HG02938 (cell line): ENCODE results near the gene TRAPPC10.

Source experiments
- ATAC-seq: cut with Tn5 transposase; IDR thresholded peaks from one replicate; pipeline ENCODE4 v1.9.1; 2021; ENCODE audit warnings: mild to moderate bottlenecking, moderate library complexity; ENCODE audit not compliant: unreplicated experiment

Gene TRAPPC10

GRCh38 chr21:43981151-43981870 is 30.8 kb upstream of the TRAPPC10 start:
- no peak for ATAC-seq

DNA sequence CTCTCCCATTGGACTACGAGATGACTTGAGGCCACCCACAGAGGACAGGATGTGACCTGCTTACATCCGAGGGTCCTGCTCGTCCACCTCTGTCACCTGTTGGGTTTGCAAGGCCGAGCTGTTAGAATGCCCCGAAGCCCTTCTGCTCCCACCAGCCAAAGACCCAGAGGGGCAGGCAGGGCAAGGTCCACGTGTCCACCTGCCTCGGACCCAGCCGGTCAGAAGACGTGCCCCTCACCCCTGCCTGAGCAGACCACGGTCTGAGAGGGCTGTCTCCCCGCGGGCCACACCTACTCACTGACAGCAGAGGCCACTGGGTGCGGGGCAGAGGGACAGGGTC is 30.3 kb upstream of the TRAPPC10 start:
- no peak for ATAC-seq

- no peak for ATAC-seq
These were observed 29.5 kb upstream of the TRAPPC10 start for GRCh38 chr21:43982489-43983078.

GRCh38 chr21:43983390-43983789 is 28.7 kb upstream of the TRAPPC10 start:
- no peak for ATAC-seq

GRCh38 chr21:43983860-43984420 is 28.2 kb upstream of the TRAPPC10 start:
- no peak for ATAC-seq

DNA sequence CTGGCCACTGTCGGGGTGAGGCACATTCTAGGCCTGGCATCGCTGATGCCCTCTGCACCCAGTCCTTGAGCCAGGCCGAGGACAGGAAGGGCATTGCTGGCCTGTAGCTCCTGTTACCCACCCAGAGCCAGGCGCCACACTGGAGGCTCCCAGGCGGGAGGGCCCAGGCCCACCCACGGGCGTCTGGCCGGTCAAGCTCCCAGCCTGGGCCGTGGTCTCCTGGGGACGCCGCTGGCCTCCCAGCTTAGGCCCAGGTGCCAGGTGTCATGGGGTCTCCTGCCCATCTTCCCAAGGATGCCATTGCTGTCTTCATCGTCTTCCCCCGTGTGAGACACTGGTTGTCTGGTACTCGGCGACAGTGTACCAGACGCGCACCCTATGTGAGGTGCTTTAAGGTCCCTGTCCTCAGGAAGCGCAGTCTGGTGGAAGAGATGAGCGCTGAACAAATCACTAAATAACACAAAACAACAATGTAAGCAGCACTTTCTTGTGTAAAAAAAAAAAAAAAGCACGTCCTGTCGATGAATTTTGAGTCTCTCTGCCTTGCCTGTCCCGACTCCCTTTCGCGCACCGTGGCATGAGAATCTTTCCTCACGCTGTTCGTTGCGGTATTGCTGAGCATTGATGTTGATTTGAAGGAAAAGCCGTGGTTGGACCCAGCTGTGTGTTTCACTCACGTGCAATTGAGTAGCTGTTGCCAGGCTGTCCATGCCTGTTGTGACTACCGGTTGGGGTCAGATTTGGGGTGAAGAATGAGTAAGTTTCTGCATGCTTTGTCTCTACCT is 27.0 kb upstream of the TRAPPC10 start:
- ATAC-seq: no peak

DNA sequence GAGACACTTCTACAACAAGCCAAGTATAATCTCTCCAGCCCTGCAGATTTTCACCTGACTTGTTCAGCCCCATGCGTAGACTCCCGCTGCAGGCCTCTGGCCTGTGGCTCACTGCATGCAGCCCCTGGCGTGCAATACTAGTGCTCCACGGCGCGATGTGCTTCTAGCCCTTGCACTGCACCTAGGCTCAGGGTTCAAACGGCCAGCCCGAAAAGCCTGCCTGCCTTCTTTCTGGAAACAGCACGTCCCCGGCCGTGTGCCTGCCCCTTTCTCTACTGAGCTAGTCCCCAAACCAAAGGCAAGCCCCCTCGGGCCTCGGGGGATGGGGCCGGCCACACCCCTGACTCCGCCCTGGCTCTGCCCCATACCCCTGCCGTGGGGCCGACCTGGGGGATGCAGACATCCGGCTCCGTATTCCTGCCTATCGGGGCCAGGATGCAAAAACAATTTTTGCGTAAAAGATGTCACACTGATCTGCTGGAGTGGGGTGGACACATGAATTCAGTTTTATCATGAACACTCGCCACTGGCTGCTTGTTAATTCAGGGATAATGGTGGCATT is 26.3 kb upstream of the TRAPPC10 start:
- no peak for ATAC-seq

- ATAC-seq: no peak
These were observed 25.3 kb upstream of the TRAPPC10 start for GRCh38 chr21:43986544-43987451.

GRCh38 chr21:43987509-43987908 is 24.6 kb upstream of the TRAPPC10 start:
- ATAC-seq: no peak

- ATAC-seq: no peak
These were observed 24.1 kb upstream of the TRAPPC10 start for GRCh38 chr21:43988016-43988415.

DNA sequence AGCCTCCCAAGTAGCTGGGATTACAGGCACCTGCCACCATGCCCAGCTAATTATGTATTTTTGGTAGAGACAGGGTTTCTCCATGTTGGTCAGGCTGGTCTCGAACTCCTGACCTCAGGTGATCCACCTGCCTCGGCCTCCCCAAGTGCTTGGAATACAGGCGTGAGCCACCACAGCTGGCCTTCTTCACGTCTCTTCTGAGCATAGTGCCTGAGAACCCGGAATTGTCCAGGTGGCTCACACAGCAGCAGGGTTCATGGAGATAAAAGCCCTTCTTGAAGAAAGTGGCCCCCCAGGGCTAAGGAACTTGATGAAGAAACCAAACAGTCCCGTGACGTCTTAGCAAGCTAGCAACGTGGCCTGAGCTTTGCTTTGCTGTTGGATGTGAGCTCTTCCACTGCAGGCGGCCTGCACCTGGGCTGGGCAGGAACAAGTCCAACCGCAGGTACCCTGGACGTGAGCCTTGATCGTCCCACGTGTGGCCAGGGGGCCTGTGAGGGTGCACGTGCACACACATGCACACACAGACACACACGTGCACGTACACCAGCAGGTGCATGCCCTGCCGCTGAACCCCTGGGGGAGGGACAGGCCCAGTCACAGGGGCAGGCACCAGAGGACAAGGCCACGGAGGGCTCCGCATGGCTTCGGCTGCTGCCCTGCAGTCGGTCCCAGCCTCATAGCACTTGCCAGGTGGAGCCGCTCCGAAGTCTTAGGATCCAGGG is 23.4 kb upstream of the TRAPPC10 start:
- no peak for ATAC-seq

- no peak for ATAC-seq
These were observed 22.7 kb upstream of the TRAPPC10 start for GRCh38 chr21:43989401-43989800.

- ATAC-seq: no peak
These were observed 20.6 kb upstream of the TRAPPC10 start for GRCh38 chr21:43991447-43991991.

- no peak for ATAC-seq
These were observed 20.0 kb upstream of the TRAPPC10 start for GRCh38 chr21:43992121-43992520.

DNA sequence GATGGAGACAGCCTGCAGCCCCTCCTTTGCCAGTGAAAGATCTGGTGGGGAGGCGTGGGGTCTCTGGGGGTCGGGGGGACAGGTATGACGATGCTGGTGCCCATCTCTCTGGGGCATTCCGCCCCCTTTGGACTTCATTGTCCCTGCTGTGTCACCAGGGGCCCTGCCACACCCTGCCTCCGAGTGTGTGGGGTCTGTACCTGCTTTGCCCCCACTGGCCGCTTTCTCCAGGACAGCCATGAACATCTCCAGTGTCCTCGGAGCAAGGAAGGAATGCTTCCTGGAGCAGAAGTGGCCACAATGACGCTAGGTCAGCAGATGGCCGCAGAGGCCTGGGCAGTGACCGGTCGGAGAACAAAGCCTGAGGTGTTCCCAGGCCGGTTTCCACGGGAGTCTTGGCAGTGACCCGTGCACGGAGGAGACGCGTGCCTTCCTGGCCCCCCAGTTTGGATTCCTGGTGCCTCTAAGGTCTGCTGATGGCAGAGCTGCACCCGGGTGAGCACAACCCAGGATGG is 18.6 kb upstream of the TRAPPC10 start:
- ATAC-seq: no peak

GRCh38 chr21:43994085-43994484 is 18.0 kb upstream of the TRAPPC10 start:
- no peak for ATAC-seq

DNA sequence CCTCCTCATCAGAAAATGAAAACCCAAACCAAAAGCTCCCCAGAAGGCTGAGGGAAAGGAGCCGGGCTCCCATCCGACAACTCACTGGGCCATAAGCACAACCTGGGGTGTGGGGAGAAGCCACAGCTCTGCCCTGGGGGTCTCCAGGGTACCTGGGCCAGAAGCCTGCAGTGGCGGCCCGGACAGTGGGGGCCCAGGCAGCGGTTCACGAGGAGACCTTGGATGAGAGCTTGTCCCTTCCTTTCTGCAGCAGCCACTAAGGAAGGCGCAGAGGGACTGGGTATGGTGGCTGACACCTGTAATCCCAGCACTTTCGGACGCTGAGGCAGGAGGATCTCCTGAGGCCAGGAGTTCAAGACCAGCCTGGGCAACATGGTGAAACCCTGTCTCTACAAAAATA is 17.5 kb upstream of the TRAPPC10 start:
- ATAC-seq: no peak

- no peak for ATAC-seq
These were observed 16.5 kb upstream of the TRAPPC10 start for GRCh38 chr21:43995521-43996105.
